GM18873 (cell line): ENCODE measurements around the gene STAG1.

Experiments
- ATAC-seq: cut with Tn5 transposase; IDR thresholded peaks from one replicate; pipeline ENCODE4 v1.9.1; 2021; ENCODE audit warnings: mild to moderate bottlenecking, moderate library complexity, moderate number of reproducible peaks; ENCODE audit not compliant: unreplicated experiment, low FRiP score

Gene STAG1

GRCh38 chr3:136291302-136291701, 460.9 kb downstream of the STAG1 start:
- ATAC-seq, result no peak
